Adipose tissue (tissue), 3 donors: ENCODE results near the gene E2F1. TPM values are rescaled to one million over a fixed set of nuclear protein-coding genes. Genes with fewer than 3 reads are reported as not detected.

Experiments
- H3K27ac ChIP-seq: one replicate; pipeline ENCODE4 v1.5.1; 2013; ENCODE audit warnings: low read depth, low read length
- WGBS, 3 donors: extraction: QIAGEN DNeasy Blood & Tissue Kit; methylation state at CpG; one replicate each; pipeline ENCODE4 v1.1.7; 2013; 5-methylcytosine and 5-hydroxymethylcytosine counted together
- polyA plus RNA-seq, 3 donors: library from polyadenylated mRNA; stranded (reverse); fragments of 200-250 nt; gene quantifications; one replicate each; pipeline ENCODE4 v1.2.3, GENCODE V29; 2013
- donor health status: healthy with polysubstance abuse.
- donor health status: Bipolar disorder and iron deficiency.
- donor health status: healthy.

E2F1 gene
- polyA plus RNA-seq, 3 donors: 0.59 to 2.0 (median 1.3) TPM

DNA sequence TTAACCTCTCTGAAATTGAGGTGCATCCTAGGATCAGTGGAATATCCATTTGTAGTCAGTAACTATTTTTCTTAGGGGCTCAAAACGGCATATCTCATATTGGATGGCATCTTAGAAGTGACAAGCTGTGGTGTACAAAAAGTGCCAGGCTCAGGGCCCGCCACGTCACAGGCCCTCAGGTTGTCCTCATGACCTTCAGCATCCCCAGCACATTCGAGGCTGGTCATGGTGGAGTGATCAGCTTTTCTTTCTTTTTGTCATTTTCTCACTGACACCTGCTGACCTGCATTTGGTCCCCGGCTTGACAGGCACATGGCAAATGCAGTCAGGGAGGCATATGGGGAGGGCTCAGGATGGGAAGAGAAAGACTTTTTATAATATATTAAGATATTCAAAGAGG is 7.1 kb upstream of the E2F1 start:
- H3K27ac ChIP-seq: no peak overlapping the region
- 82 to 88% (median 85%) methylated on average over 5 of the region's 5 CpGs for WGBS, 3 donors

DNA sequence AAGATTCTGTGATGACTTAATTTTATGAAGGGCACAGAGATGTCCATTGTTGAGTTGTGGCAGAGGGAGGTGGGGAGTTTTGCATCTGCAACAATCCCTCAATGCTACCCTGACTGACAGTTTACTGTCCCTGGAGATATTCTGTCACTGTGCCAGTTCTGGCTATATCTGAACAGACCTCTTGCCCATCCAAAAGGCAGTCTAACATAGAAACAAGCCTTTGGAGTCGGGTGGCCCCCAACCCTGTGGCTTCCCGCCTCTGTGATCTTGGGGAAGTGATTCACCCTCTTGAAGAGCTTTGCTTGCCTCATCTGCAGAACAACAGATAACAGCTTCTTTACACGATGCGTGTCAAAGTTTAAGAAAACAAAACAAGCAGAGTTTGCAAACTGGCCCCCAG is 3.8 kb upstream of the E2F1 start:
- 30 to 69% (median 37%) methylated on average over 4 of the region's 4 CpGs for WGBS, 3 donors
- H3K27ac ChIP-seq: no peak overlapping the region

DNA sequence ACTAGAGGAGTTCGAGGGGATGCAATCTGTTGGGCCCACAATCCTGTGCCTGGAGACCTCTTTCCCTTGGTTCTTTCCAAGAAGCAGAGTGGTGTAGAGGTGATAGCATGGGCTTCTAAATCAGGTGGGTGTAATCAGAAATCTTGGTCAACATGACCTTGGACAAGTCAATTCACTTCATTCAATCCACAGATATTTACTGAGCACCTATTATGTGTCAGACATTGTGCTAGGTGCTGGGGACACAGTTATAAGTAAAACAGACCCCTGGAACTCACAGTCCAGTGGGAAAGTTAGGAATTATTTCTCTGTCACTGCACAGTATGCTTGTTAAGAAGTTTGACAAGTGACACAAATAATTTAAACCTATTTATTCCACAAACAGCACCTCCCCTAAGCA is 3.3 kb upstream of the E2F1 start:
- no peak overlapping the region for H3K27ac ChIP-seq
- 88 to 97% (median 95%) methylated on average over 1 of the region's 1 CpG for WGBS, 3 donors

DNA sequence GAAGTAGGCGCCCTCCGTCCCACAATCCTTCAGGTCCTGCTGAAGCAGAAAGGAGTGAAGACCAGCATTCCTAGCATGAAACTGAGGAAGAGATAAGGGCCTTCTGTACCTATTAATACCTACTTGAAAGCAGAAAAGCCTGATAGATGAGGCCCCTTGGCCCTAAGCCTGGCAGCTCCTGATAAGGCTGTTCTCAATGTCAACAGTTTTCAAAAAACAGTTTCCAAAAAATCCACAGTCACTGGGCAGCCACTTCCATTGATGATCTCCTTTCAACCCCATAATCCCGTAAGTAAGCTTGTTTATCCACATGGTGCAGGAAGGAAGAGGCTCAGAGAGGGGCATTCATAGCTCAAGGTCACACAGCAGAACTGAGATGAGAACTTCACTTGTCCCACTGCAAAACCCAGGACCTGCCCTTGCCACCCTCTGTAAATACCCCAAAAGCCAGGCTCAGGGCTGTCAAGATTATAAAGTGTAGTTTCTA is 2.8 kb upstream of the E2F1 start:
- no peak overlapping the region for H3K27ac ChIP-seq
- 62 to 88% (median 86%) methylated on average over 3 of the region's 3 CpGs for WGBS, 3 donors

DNA sequence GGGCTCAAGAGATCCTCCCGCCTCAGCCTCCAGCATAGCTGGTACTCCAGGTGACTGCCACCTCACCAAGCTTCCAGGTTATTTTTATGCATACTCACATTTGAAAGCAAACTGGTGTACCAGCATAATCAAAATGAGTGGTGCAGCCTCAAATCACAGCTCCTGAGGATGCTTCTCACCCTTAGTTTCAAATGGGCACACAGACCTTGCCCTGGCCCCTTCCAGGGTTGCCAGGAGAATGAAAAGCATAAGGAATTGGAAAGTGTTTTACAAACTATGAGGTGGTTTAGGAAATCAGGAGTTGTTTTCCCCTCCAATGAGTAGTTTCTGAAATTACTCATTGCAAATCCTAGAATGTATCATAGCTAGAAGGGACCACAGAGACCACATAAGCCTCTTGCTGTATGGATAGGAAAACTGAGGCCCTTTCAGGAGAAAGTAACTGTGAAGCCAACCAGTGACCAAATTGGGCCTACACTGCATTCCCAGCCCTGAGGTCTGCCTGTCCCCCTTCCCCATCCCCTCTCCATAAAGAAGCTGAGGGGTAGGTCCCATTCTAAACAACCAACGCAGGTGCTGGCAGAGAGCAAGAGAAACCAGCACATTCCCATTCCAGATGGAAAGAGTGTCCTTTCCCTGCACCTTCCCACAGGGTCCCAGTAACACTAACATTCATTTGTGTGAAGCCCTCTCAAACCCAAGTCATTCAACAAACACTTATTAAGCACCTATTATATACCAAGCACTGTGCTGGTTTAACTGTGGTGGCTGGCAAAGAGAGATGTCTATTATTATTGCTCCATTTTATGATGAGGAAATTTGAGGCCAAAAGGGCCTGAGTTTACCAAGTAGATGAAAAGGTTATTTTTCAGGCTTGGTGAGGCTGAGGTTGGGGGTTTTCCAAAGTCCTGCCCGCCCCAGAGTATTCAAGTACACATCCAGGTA is 2.1 kb upstream of the E2F1 start:
- WGBS, 3 donors: 80 to 95% (median 91%) methylated on average over 3 of the region's 3 CpGs
- H3K27ac ChIP-seq: no peak overlapping the region

DNA sequence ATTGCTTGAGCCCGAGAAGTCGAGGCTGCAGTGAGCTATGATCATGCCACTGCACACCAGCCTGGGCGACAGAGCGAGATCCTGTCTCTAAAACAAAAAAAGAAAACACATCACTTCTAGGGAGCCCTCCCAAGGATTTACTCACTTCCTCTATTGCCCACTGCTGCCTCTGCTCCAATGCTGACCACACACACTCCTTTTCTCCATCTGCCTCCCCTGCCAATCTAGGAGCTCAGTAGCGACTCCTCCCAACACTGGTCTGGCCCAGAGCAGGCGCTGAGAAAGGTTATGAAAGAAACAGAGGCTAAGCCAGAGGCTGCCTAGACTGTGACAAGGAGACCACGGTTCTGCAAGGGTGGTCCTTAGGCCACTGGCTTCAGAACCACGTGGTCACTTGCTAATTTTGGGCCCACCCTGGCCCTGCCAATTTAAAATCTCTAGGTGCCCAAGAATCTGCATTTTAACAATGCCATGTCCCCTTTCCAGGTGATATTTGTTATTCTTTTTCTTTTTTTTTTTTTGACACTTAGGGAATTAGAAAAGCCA is 1.3 kb upstream of the E2F1 start:
- no peak overlapping the region for H3K27ac ChIP-seq
- WGBS, 3 donors: 62 to 86% (median 71%) methylated on average over 8 of the region's 8 CpGs

- H3K27ac ChIP-seq: no peak overlapping the region
- 77 to 82% (median 80%) methylated on average over 14 of the region's 14 CpGs for WGBS, 3 donors
Measured at GRCh38 chr20:33686984-33687366, 790 bp upstream of the E2F1 start.

GRCh38 chr20:33685328-33686099 is 671 bp downstream of the E2F1 start:
- WGBS, 3 donors: 1 to 4% (median 2%) methylated on average over 26 to 53 of the region's 53 CpGs
- H3K27ac ChIP-seq: no peak overlapping the region

GRCh38 chr20:33684533-33685327 is 1.5 kb downstream of the E2F1 start:
- 37 to 63% (median 46%) methylated on average over 9 to 10 of the region's 10 CpGs for WGBS, 3 donors
- no peak overlapping the region for H3K27ac ChIP-seq

- H3K27ac ChIP-seq: no peak overlapping the region
- WGBS, 3 donors: 89 to 92% (median 90%) methylated on average over 9 of the region's 9 CpGs
Measured at GRCh38 chr20:33681728-33682353, 4.3 kb downstream of the E2F1 start.

DNA sequence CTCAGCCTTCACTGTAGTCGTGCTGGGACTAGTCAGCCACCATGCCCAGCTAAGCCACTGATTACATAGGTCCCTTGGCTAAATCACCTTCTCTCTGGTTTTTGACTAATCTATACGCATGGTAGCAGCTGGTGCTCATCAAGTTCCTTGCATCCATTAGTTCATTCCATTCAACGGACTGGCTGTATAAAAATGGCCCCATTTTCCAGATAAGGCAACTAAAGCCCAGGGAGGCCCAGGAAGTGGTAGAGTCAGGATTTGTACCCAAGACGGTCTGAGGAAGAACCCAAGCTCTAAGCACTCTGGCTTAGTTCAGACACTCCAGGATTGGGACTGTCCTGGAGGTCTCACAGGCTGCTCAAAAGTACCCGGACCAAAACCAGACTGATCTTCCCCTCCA is 4.9 kb downstream of the E2F1 start:
- H3K27ac ChIP-seq: no peak overlapping the region

GRCh38 chr20:33680686-33681085 is 5.5 kb downstream of the E2F1 start:
- no peak overlapping the region for H3K27ac ChIP-seq
- 75 to 97% (median 95%) methylated on average over 2 of the region's 2 CpGs for WGBS, 3 donors

More for the DNA sequence above, 4.9 kb downstream of the E2F1 start:
- 82 to 91% (median 87%) methylated on average over 5 of the region's 5 CpGs for WGBS, 3 donors

GRCh38 chr20:33679758-33680485 is 6.3 kb downstream of the E2F1 start:
- no peak overlapping the region for H3K27ac ChIP-seq
- 86 to 89% (median 88%) methylated on average over 20 of the region's 20 CpGs for whole genome bisulfite sequencing, 3 donors

- 73 to 85% (median 74%) methylated on average over 15 of the region's 15 CpGs for WGBS, 3 donors
- no peak overlapping the region for H3K27ac ChIP-seq
Measured at GRCh38 chr20:33677991-33678702, 8.0 kb downstream of the E2F1 start.

- 89 to 94% (median 92%) methylated on average over 31 of the region's 31 CpGs for WGBS, 3 donors
- no peak overlapping the region for H3K27ac ChIP-seq
Measured at GRCh38 chr20:33676652-33677645, 9.2 kb downstream of the E2F1 start.

- 86 to 91% (median 88%) methylated on average over 11 of the region's 11 CpGs for WGBS, 3 donors
- peak overlapping the region; percentile 65 for H3K27ac ChIP-seq
Measured at GRCh38 chr20:33676121-33676520, 10.1 kb downstream of the E2F1 start.
